H7 (cell line): ENCODE results near the gene KBTBD4. TPM values are rescaled to one million over a fixed set of nuclear protein-coding genes. Genes with fewer than 3 reads are reported as not detected.
"Not testable (repeated sequence)": the region's sequence is repeated elsewhere in the genome, so short reads cannot be mapped to it uniquely, and the experiment has no call there.

Experiments
- DNase-seq: peaks from one replicate; pipeline ENCODE4 v3.0.0; 2012
- H3K27me3 ChIP-seq: 2 replicates; pipeline ENCODE4 v1.6.0; 2011; ENCODE audit warnings: mild to moderate bottlenecking, low read length; ENCODE audit not compliant: control insufficient read depth, insufficient read depth
- H3K36me3 ChIP-seq: replicated peaks from 2 replicates; pipeline ENCODE4 v1.5.1; 2011; ENCODE audit warnings: low read length; ENCODE audit not compliant: control insufficient read depth, insufficient read depth
- H3K4me3 ChIP-seq: 2 replicates; pipeline ENCODE4 v1.5.1; 2011; ENCODE audit warnings: low read depth, mild to moderate bottlenecking, control low read depth, low read length, moderate library complexity; ENCODE audit not compliant: insufficient read depth
- total RNA-seq: library from RNA; depleted of rRNA; stranded (reverse); fragments of >200 nt; shearing (Covaris generic); gene quantifications from 2 replicates; pipeline ENCODE4 v1.2.3, GENCODE V29; 2014

Gene KBTBD4
- total RNA-seq, 1 experiment from 2014 or later: 23.7 TPM

DNA sequence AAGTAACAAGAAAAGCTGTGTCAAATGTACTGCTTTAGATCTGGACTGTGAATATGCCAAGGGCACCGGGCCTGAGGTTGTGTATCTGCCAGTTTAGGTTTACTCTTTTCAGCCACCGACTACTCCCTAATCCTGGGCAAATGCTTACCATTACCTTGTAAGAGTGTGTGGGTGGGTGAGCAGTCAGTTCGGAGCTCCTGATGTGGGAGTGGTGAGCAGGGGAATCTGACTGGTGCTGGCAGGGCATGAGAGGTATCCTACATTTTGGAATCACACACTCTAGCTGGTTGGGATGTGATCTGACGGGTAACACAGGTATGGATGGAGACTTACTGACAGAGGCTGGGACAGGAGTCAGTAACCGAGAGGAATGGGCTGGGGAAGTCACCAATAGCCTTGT lies 5.1 kb upstream of the KBTBD4 start:
- DNase-seq: no peak
- H3K27me3 ChIP-seq: no peaks in the 10 kb centered on the region
- H3K4me3 ChIP-seq: no peak overlapping the region
- H3K36me3 ChIP-seq: peaks cover 30% of the 10 kb centered on the region

GRCh38 chr11:47577460-47578041 lies 1.2 kb downstream of the KBTBD4 start:
- peaks cover 36% of the 10 kb centered on the region for H3K36me3 ChIP-seq
- H3K4me3 ChIP-seq: no peak overlapping the region
- peak; percentile 13 for DNase-seq
- no peaks in the 10 kb centered on the region for H3K27me3 ChIP-seq

DNA sequence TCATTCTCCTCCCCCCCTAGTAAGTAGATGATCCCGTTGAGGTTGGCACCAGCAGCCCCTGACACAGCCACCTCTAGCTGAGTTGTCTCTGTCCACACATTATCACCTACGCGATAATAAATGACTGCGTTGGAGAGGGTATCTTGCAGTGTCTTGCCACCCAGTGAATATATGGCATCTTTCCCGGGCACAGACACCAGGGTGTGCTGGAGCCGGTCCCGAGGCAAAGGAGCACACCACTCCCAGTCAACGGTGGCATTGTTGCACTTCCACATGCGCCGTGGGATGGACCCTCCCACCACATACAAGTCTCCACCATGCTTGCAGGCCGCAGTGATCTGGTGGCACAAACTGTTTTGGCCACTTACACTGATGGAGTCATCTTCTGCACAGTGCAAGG lies 5.4 kb downstream of the KBTBD4 start:
- no peak overlapping the region for H3K4me3 ChIP-seq
- no peaks in the 10 kb centered on the region for H3K27me3 ChIP-seq
- no peak for DNase-seq
- peaks cover 23% of the 10 kb centered on the region for H3K36me3 ChIP-seq

DNA sequence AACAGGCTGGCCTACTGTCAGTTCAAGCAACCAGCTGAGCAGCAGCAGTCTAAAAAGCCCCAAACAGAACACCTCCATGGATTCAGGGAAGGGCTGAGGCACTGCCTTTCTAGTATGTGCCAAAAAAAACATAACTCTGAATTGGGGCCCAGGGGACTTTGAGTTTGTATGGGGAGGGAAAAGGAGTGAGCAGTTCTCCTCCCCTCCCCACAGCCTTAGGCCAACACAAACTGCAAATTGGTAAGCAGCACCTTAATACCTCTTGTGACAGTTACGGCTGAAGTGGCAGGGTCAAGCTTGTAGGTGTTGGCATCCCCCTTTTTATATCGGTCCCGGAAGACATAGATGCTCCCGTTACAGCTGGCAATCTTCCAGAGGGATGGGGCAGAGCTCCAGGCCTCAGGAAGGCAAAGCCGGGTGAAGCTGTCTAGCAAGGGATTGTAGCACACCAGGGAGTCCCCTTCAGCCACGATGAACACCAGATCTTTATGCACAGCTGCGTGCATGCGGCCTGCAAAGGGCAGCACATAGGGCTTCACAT lies 6.0 kb downstream of the KBTBD4 start:
- no peak overlapping the region for H3K4me3 ChIP-seq
- peaks cover 22% of the 10 kb centered on the region for H3K36me3 ChIP-seq
- no peaks in the 10 kb centered on the region for H3K27me3 ChIP-seq
- no peak for DNase-seq

DNA sequence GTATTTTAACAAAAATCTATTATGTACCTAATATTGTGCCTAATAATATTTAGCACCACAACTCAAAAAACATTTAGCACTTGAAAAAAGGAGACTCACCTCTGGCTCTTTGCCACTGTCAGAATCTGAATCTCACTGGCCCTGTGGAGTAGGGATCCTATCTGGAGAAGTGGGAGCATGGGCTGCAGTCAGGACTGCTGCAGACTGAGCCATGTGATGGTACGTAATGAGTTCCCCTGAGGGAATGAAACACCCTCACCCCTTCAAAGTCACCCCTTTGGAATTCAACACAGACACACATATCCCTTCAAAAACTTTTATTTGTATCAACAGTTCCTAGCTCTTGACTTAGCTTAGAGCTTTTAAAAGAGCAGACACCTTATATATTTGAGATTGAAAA lies 6.9 kb downstream of the KBTBD4 start:
- no peak for DNase-seq
- Histone ChIP-seq H3K27me3 (no peaks in the 10 kb centered on the region), H3K4me3 (no peak overlapping the region), H3K36me3 (peaks cover 19% of the 10 kb centered on the region)

- Histone ChIP-seq H3K36me3 (peaks cover 19% of the 10 kb centered on the region), H3K4me3 (no peak overlapping the region), H3K27me3 (no peaks in the 10 kb centered on the region)
- no peak for DNase-seq
These were observed 7.4 kb downstream of the KBTBD4 start for GRCh38 chr11:47571357-47571729.

DNA sequence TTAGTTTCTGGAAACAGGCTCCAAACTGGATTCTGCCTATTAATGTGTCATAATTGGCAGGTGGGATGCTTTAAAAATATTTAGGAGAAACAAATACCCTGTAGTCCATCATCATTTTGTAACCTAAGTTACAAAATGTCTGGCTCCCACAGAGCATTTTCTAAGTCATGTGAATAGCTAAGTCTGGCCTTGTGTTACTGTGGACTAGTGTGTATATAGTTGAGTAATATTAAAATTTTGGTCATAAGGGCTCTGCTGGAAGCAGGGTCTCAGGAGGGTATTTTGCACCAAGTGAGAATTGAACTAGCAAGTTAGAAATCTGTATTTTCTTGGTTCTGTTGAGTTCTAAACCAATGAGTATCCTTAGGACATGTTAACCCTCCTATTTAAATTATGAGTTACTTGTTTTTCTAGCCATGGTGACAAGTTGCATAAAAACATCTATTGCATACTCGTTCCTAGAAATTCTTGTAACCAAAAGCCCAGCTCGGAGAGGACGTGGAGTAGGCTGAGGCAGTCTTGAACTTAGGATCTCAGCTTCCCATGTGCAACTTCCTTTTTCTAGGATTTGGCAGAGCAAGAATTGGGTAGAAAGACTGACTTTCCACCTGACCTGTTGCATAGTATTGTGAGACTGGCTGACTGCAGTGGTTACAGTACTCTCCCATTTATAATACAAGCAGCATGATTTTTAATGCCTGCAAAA lies 8.0 kb downstream of the KBTBD4 start:
- peaks cover 19% of the 10 kb centered on the region for H3K36me3 ChIP-seq
- peaks cover under 1% of the 10 kb centered on the region; the same call in 1 of the 2 replicates for H3K27me3 ChIP-seq

DNA sequence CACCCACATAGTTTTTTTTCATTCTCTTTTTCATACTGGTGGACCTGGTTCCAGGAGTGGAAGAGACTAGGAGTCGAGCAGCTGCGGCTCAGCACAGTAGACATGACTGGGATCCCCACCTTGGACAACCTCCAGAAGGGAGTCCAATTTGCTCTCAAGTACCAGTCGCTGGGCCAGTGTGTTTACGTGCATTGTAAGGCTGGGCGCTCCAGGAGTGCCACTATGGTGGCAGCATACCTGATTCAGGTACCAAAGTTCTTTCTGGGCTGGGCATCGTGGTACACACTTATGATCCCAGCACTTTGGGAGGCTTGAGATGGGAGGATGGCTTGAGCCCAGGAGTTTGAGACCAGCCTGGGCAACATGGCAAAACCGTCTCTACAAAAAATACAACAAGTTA lies 9.1 kb downstream of the KBTBD4 start:
- peaks cover 18% of the 10 kb centered on the region for H3K36me3 ChIP-seq
- DNase-seq: no peak
- no peak overlapping the region for H3K4me3 ChIP-seq
- peaks cover 4% of the 10 kb centered on the region; the same call in 1 of the 2 replicates for H3K27me3 ChIP-seq

More for the DNA sequence above, 8.0 kb downstream of the KBTBD4 start:
- H3K4me3 ChIP-seq: no peak overlapping the region
- DNase-seq: no peak

- peak overlapping the region; percentile 85 for H3K4me3 ChIP-seq
- DNase-seq: no peak
- peaks cover 4% of the 10 kb centered on the region; the same call in 1 of the 2 replicates for H3K27me3 ChIP-seq
- H3K36me3 ChIP-seq: peaks cover 2% of the 10 kb centered on the region
These were observed 12.5 kb downstream of the KBTBD4 start for GRCh38 chr11:47566149-47566698.

- H3K27me3 ChIP-seq: peaks cover 4% of the 10 kb centered on the region; the same call in 1 of the 2 replicates
- peak; percentile 86 for DNase-seq
- H3K4me3 ChIP-seq: peak within 1 kb of the TSS; percentile 85
- H3K36me3 ChIP-seq: peaks cover 2% of the 10 kb centered on the region
These were observed 13.2 kb downstream of the KBTBD4 start, which contains the start of gene PTPMT1 for GRCh38 chr11:47565340-47566148. TSS of gene PTPMT1 (plus strand) at chr11:47565599. CDS start at chr11:47565623, 24 bp downstream.

- no peak for DNase-seq
- peaks cover 4% of the 10 kb centered on the region; the same call in 1 of the 2 replicates for H3K27me3 ChIP-seq
- H3K36me3 ChIP-seq: peaks cover 2% of the 10 kb centered on the region
- peak overlapping the region; percentile 85 for H3K4me3 ChIP-seq
These were observed 13.8 kb downstream of the KBTBD4 start for GRCh38 chr11:47564933-47565339.

GRCh38 chr11:47564366-47564765 lies 14.4 kb downstream of the KBTBD4 start:
- H3K27me3 ChIP-seq, H3K4me3 ChIP-seq, H3K36me3 ChIP-seq, DNase-seq: not testable (repeated sequence)

DNA sequence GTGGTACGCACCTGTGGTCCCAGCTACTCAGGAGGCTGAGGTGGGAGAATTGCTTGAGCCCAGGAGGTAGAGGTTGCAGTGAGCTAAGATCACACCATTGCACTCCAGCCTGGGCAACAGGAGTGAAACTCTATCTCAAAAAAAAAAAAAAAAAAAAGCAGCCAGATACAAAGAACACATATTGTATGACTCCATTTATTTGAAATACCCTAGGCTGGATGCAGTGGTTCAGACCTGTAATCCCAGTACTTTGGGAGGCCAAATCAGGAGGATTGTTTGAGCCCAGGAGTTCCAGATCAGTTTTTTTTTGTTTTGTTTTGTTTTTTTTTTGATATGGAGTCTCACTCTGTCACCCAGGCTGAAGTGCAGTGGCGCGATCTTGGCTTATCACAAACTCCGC lies 16.4 kb downstream of the KBTBD4 start:
- H3K27me3 ChIP-seq, H3K36me3 ChIP-seq, H3K4me3 ChIP-seq, DNase-seq: not testable (repeated sequence)

GRCh38 chr11:47560426-47560825 lies 18.3 kb downstream of the KBTBD4 start:
- Histone ChIP-seq H3K36me3 (no peaks in the 10 kb centered on the region), H3K27me3 (no peaks in the 10 kb centered on the region; the same call in 1 of the 2 replicates), H3K4me3 (no peak overlapping the region)
- no peak for DNase-seq
